ENCODE measurements around the gene REC8. TPM values are rescaled to one million over a fixed set of nuclear protein-coding genes. Genes with fewer than 3 reads are reported as not detected.

The REC8 gene
- total RNA-seq, 1 donor from 2014 or later: 158 TPM

- DNase-seq (ENCODE audit: low read depth): no peak
- TF ChIP-seq CTCF (conservative IDR thresholded peaks at IDR 0.05; ENCODE audit: low read depth, low read length): no peak
- peak overlapping the region; percentile 50 for H3K4me3 ChIP-seq (ENCODE audit: low read depth, low read length)
Observed at GRCh38 chr14:24172871-24173281, 996 bp downstream of the REC8 start.

DNA sequence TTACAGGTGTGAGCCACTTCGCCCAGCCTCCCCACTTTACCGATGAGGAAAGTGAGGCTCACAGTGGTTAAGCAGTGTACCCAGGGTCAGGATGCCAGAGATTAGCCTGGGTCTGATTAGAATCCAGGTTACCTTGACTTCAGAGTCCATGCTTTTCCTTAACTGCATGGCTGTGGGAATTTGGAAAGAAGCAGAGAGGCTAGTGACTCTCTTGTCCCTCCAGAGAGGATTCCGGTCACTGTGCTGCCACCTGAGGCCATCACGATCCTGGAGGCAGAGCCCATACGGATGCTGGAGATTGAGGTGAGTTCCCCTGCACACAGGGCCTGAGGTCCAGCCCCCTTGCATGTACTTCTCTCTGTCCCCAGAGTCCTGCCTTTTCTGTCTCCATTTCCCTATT is 4.7 kb downstream of the REC8 start:
- TF ChIP-seq CTCF (conservative IDR thresholded peaks at IDR 0.05; ENCODE audit: low read depth, low read length): no peak
- no peak for DNase-seq (ENCODE audit: low read depth)
- H3K4me3 ChIP-seq (ENCODE audit: low read depth, low read length): no peak overlapping the region

- H3K4me3 ChIP-seq (ENCODE audit: low read depth, low read length): no peak overlapping the region
- no peak for TF ChIP-seq CTCF (conservative IDR thresholded peaks at IDR 0.05; ENCODE audit: low read depth, low read length)
- DNase-seq (ENCODE audit: low read depth): no peak
Observed at GRCh38 chr14:24177041-24177825, 5.4 kb downstream of the REC8 start.

GRCh38 chr14:24177891-24178290 is 6.0 kb downstream of the REC8 start:
- no peak overlapping the region for H3K4me3 ChIP-seq (ENCODE audit: low read depth, low read length)
- no peak for DNase-seq (ENCODE audit: low read depth)
- TF ChIP-seq CTCF (conservative IDR thresholded peaks at IDR 0.05; ENCODE audit: low read depth, low read length): no peak

- no peak overlapping the region for H3K4me3 ChIP-seq (ENCODE audit: low read depth, low read length)
- no peak for TF ChIP-seq CTCF (conservative IDR thresholded peaks at IDR 0.05; ENCODE audit: low read depth, low read length)
- no peak for DNase-seq (ENCODE audit: low read depth)
Observed at GRCh38 chr14:24178399-24179178, 6.7 kb downstream of the REC8 start.

GRCh38 chr14:24179294-24179960 is 7.5 kb downstream of the REC8 start:
- no peak overlapping the region for H3K4me3 ChIP-seq (ENCODE audit: low read depth, low read length)
- no peak for TF ChIP-seq CTCF (conservative IDR thresholded peaks at IDR 0.05; ENCODE audit: low read depth, low read length)
- DNase-seq (ENCODE audit: low read depth): no peak
